SK-N-SH (cell line): Measurements from ENCODE around the gene SENP1. TPM values are rescaled to one million over a fixed set of nuclear protein-coding genes. Genes with fewer than 3 reads are reported as not detected.

Experiments used
- CTCF ChIA-PET: fragments of 300-600, 350-600 bp; formaldehyde crosslinking; extraction: SDS; loops from one replicate; lab custom pipeline; 2021; lab: Yijun Ruan, JAX
- POLR2A ChIA-PET: fragments of 350-600 bp; sonication (Branson Sonifier 250); formaldehyde crosslinking; extraction: SDS; loops from one replicate; lab custom pipeline; 2020; ENCODE audit warnings: antibody characterized with exemption, inconsistent platforms; lab: Yijun Ruan, JAX
- DNase-seq: peaks from one replicate; pipeline ENCODE4 v3.0.0; 2012
- H2AFZ ChIP-seq: fragments of 200-600 bp; sonication (generic); 2 replicates; pipeline ENCODE4 v1.8.1; 2016; ENCODE audit warnings: antibody characterized with exemption, mild to moderate bottlenecking, low read depth
- H3F3A ChIP-seq: fragments of 200-600 bp; sonication (generic); replicated peaks from 2 replicates; pipeline ENCODE3; 2016; ENCODE audit warnings: antibody characterized with exemption, mild to moderate bottlenecking; ENCODE audit not compliant: insufficient read depth
- H3K27ac ChIP-seq, 2 experiments: fragments of 200-500 bp in 1 of 2; fragments of 200-600 bp in 1 of 2; sonication (Bioruptor generic) in 1 of 2; sonication (generic), shearing (Covaris generic) in 1 of 2; 2 replicates each; pipeline versions ENCODE4 v1.5.1 to v1.6.1; 2014 to 2016; ENCODE audit warnings: low read depth in 2 of 2, inconsistent platforms in 1 of 2, low read length in 1 of 2, mild to moderate bottlenecking in 1 of 2, mixed read lengths in 1 of 2
- H3K27me3 ChIP-seq: fragments of 200-600 bp; sonication (generic), shearing (Covaris generic); 2 replicates; pipeline ENCODE4 v1.6.1; 2016; ENCODE audit warnings: mixed run types; ENCODE audit not compliant: insufficient read depth
- H3K36me3 ChIP-seq, 2 experiments: fragments of 200-500 bp in 1 of 2; fragments of 200-600 bp in 1 of 2; sonication (Bioruptor generic) in 1 of 2; sonication (generic) in 1 of 2; replicated peaks in 1 of 2; 2 replicates each; pipeline versions ENCODE3 to v1.5.1; 2014 to 2016; ENCODE audit warnings: low read length in 1 of 2, mild to moderate bottlenecking in 1 of 2; ENCODE audit not compliant: insufficient read depth in 2 of 2, control insufficient read depth in 1 of 2
- H3K4me1 ChIP-seq, 2 experiments: fragments of 200-500 bp in 1 of 2; fragments of 200-600 bp in 1 of 2; sonication (Bioruptor generic) in 1 of 2; sonication (generic), shearing (Covaris generic) in 1 of 2; 2 replicates each; pipeline versions ENCODE4 v1.5.1 to v1.6.1; 2014 to 2016; ENCODE audit warnings: low read depth in 1 of 2, low read length in 1 of 2, mixed run types in 1 of 2; ENCODE audit not compliant: insufficient read depth in 2 of 2, control insufficient read depth in 1 of 2
- H3K4me2 ChIP-seq: fragments of 200-600 bp; sonication (generic), shearing (Covaris generic); 2 replicates; pipeline ENCODE4 v1.6.1; 2017; ENCODE audit warnings: mixed run types
- H3K4me3 ChIP-seq, 2 experiments: fragments of 200-500 bp in 1 of 2; fragments of 200-600 bp in 1 of 2; sonication (Bioruptor generic) in 1 of 2; sonication (generic), shearing (Covaris generic) in 1 of 2; 2 replicates each; pipeline versions ENCODE4 v1.5.1 to v1.8.1; 2014 to 2016; ENCODE audit warnings: low read depth in 2 of 2, inconsistent platforms in 1 of 2, low read length in 1 of 2, mild to moderate bottlenecking in 1 of 2, mixed read lengths in 1 of 2, moderate library complexity in 1 of 2
- H3K79me2 ChIP-seq: fragments of 200-600 bp; sonication (generic); 2 replicates; pipeline ENCODE4 v1.8.1; 2017; ENCODE audit warnings: mild to moderate bottlenecking; ENCODE audit not compliant: insufficient read depth
- H3K9ac ChIP-seq: fragments of 200-600 bp; sonication (generic); 2 replicates; pipeline ENCODE4 v1.6.1; 2017; ENCODE audit warnings: mixed run types
- H3K9me2 ChIP-seq: fragments of 200-600 bp; sonication (generic); 2 replicates; pipeline ENCODE4 v1.6.1; 2017; ENCODE audit warnings: mixed run types
- H3K9me3 ChIP-seq: fragments of 200-600 bp; sonication (generic); 2 replicates; pipeline ENCODE4 v1.6.1; 2017; ENCODE audit warnings: mixed run types, mild to moderate bottlenecking, moderate library complexity
- H4K20me1 ChIP-seq: fragments of 200-600 bp; sonication (generic); 2 replicates; pipeline ENCODE4 v1.6.1; 2017; ENCODE audit warnings: mild to moderate bottlenecking, mixed run types; ENCODE audit not compliant: insufficient read depth
- CHD2 ChIP-seq: fragments of 150-350 bp; IDR thresholded peaks from 2 replicates; pipeline ENCODE4 v1.6.1; 2018; ENCODE audit warnings: low read length; ENCODE audit not compliant: partially characterized antibody
- ELF1 ChIP-seq: IDR thresholded peaks from 2 replicates; pipeline ENCODE4 v1.4.0; 2012
- EP300 ChIP-seq, 2 experiments: IDR thresholded peaks; 2 replicates each; pipeline versions ENCODE4 v1.4.0 to v1.6.1; 2012; ENCODE audit warnings: borderline replicate concordance in 1 of 2, low read depth in 1 of 2, low read length in 1 of 2
- EZH2phosphoT487 ChIP-seq: fragments of 200-600 bp; sonication (generic); IDR thresholded peaks from 2 replicates; pipeline ENCODE4 v1.6.1; 2017; ENCODE audit warnings: low read depth, mixed run types, mild to moderate bottlenecking, antibody characterized with exemption, moderate library complexity, borderline replicate concordance
- FOXJ3 ChIP-seq: sonication (generic); formaldehyde crosslinking; IDR thresholded peaks from 2 replicates; pipeline ENCODE4 v1.5.1; 2020; ENCODE audit warnings: mild to moderate bottlenecking, missing genetic modification reagents
- FOXM1 ChIP-seq: IDR thresholded peaks from 2 replicates; pipeline ENCODE4 v1.4.0; 2012; ENCODE audit warnings: low read depth, mild to moderate bottlenecking
- GABPA ChIP-seq: IDR thresholded peaks from 2 replicates; pipeline ENCODE4 v1.4.0; 2012; ENCODE audit warnings: low read depth, mild to moderate bottlenecking
- JUND ChIP-seq: IDR thresholded peaks from 2 replicates; pipeline ENCODE4 v1.4.0; 2012
- MAX ChIP-seq: IDR thresholded peaks from 2 replicates; pipeline ENCODE4 v1.4.0; 2012; ENCODE audit warnings: low read depth
- MEF2A ChIP-seq: IDR thresholded peaks from 2 replicates; pipeline ENCODE4 v1.4.0; 2012; ENCODE audit warnings: low read depth, borderline replicate concordance
- MXI1 ChIP-seq: IDR thresholded peaks from 2 replicates; pipeline ENCODE4 v1.6.1; 2012; ENCODE audit warnings: mild to moderate bottlenecking, low read depth, low read length, improper control_type of control experiment
- NFIC ChIP-seq: IDR thresholded peaks from 2 replicates; pipeline ENCODE4 v1.4.0; 2012; ENCODE audit warnings: borderline replicate concordance
- POLR2AphosphoS5 ChIP-seq: IDR thresholded peaks from 2 replicates; pipeline ENCODE4 v1.6.1; 2012; ENCODE audit warnings: low read depth, low read length
- RCOR1 ChIP-seq: fragments of 150-350 bp; IDR thresholded peaks from 2 replicates; pipeline ENCODE4 v1.6.1; 2017; ENCODE audit warnings: antibody characterized with exemption, low read length
- RFX5 ChIP-seq: IDR thresholded peaks from 2 replicates; pipeline ENCODE4 v1.6.1; 2012; ENCODE audit warnings: mild to moderate bottlenecking, improper control_type of control experiment, low read length
- RXRA ChIP-seq: IDR thresholded peaks from 2 replicates; pipeline ENCODE4 v1.4.0; 2012; ENCODE audit warnings: low read depth, mild to moderate bottlenecking, borderline replicate concordance
- TAF1 ChIP-seq: IDR thresholded peaks from 2 replicates; pipeline ENCODE4 v1.6.1; 2012; ENCODE audit warnings: low read depth, mild to moderate bottlenecking, low read length, moderate library complexity, borderline replicate concordance
- TEAD4 ChIP-seq: IDR thresholded peaks from 2 replicates; pipeline ENCODE4 v1.4.0; 2012; ENCODE audit warnings: mild to moderate bottlenecking, borderline replicate concordance; ENCODE audit not compliant: insufficient read depth
- USF2 ChIP-seq: fragments of 150-350 bp; IDR thresholded peaks from 2 replicates; pipeline ENCODE4 v1.6.1; 2017; ENCODE audit warnings: antibody characterized with exemption, low read length, low read depth, borderline replicate concordance
- YY1 ChIP-seq: IDR thresholded peaks from 2 replicates; pipeline ENCODE4 v1.4.0; 2012; ENCODE audit warnings: low read depth, mild to moderate bottlenecking
- ZBTB33 ChIP-seq: IDR thresholded peaks from 2 replicates; pipeline ENCODE4 v1.4.0; 2012; ENCODE audit warnings: low read depth, borderline replicate concordance
- WGBS: methylation state at CpG from one replicate; pipeline ENCODE4 v1.1.6; 2017; ENCODE audit warnings: low lambda C conversion rate; 5-methylcytosine and 5-hydroxymethylcytosine counted together
- polyA plus RNA-seq, 3 experiments: library from polyadenylated mRNA; depleted of rRNA; stranded (reverse); fragments of >200 nt; gene quantifications; 2 replicates each; pipeline ENCODE4 v1.2.3, GENCODE V29; 2012

Gene SENP1
- polyA plus RNA-seq, 1 of the 3 experiments (the other 2 are of a cell fraction) = 5.6 TPM

GRCh38 chr12:48151103-48151771 lies 45.4 kb upstream of the SENP1 start (continued):
- no peak for TF ChIP-seq EZH2phosphoT487
- TF ChIP-seq MXI1 = no peak

GRCh38 chr12:48145981-48146380 lies 40.1 kb upstream of the SENP1 start:
- peaks cover 34 to 86% of the 10 kb centered on the region in 2 experiments for H3K36me3 ChIP-seq
- no peaks in the 10 kb centered on the region for H4K20me1 ChIP-seq
- no peaks in the 10 kb centered on the region; a peak in 1 of 4 replicates for H3K4me1 ChIP-seq
- H3K4me3 ChIP-seq = no peak overlapping the region
- no peaks in the 10 kb centered on the region for H3F3A ChIP-seq
- DNase-seq = no peak
- no peaks in the 10 kb centered on the region for H3K9me2 ChIP-seq
- H2AFZ ChIP-seq = no peak overlapping the region
- WGBS = 72% methylated on average over 1 of the region's 1 CpG
- no peak overlapping the region for H3K27ac ChIP-seq
- CTCF ChIA-PET = interaction anchor here (0.9 to 1.0 kb wide), 3 partner anchors 12 to 275 kb away, joined by 3 read pairs; partner anchors contain the start of gene ASB8
- H3K79me2 ChIP-seq = no peaks in the 10 kb centered on the region
- no peak overlapping the region for H3K4me2 ChIP-seq
- H3K9ac ChIP-seq = no peak overlapping the region
- H3K9me3 ChIP-seq = no peaks in the 10 kb centered on the region
- POLR2A ChIA-PET = no interaction called here
- H3K27me3 ChIP-seq = no peaks in the 10 kb centered on the region
- TF ChIP-seq FOXJ3 (no peak), CHD2 (no peak), USF2 (no peak), FOXM1 (no peak), POLR2AphosphoS5 (no peak), ELF1 (no peak), RFX5 (no peak), RCOR1 (no peak), YY1 (no peak)

DNA sequence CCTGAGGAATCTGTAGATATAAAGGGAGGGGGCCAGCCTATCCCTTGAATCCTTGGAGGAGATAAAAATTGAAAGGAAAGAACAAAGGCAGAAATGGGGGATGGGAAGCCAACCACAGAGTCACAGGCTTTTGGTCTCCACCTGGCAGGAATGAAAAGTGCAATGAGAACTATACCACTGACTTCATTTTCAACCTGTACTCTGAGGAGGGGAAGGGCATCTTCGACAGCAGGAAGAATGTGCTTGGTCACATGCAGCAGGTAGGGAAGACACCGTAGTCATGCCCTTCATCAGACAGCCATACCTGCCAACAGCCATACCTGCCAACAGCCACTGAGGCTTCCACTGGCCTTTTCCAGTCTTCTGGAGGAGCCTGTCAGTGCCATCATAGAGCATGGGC lies 38.0 kb upstream of the SENP1 start:
- WGBS = no CpG with 5 or more reads among the region's 2 CpGs
- Histone ChIP-seq H3K9me2 (no peaks in the 10 kb centered on the region), H4K20me1 (no peaks in the 10 kb centered on the region), H3K79me2 (no peaks in the 10 kb centered on the region), H3K9ac (no peak overlapping the region), H3K4me1 (no peaks in the 10 kb centered on the region; a peak in 1 of 4 replicates), H3K27ac (no peak overlapping the region), H3K9me3 (no peaks in the 10 kb centered on the region), H3K27me3 (no peaks in the 10 kb centered on the region), H3K4me3 (no peak overlapping the region; a peak in 1 of 4 replicates), H3K36me3 (peaks cover 27 to 85% of the 10 kb centered on the region in 2 experiments), H3K4me2 (no peak overlapping the region), H3F3A (no peaks in the 10 kb centered on the region), H2AFZ (no peak overlapping the region)
- CTCF ChIA-PET = interaction anchor here (1.2 to 1.4 kb wide), 3 partner anchors 12 to 402 kb away, joined by 3 to 4 read pairs (median 3); no protein-coding TSS in a partner anchor
- POLR2A ChIA-PET = no interaction called here
- no peak for DNase-seq
- no peak for TF ChIP-seq EP300 (IDR thresholded peaks at IDR 0.05; ENCODE audit: borderline replicate concordance in 1 of 2, low read depth in 1 of 2, low read length in 1 of 2)
- TF ChIP-seq CHD2 = no peak
- TF ChIP-seq GABPA = no peak
- no peak for TF ChIP-seq JUND
- no peak for TF ChIP-seq NFIC
- no peak for TF ChIP-seq TAF1
- TF ChIP-seq ZBTB33 = no peak
- no peak for TF ChIP-seq RFX5
- TF ChIP-seq ELF1 = no peak
- TF ChIP-seq TEAD4 = no peak
- TF ChIP-seq MEF2A = no peak
- TF ChIP-seq RXRA = no peak
- no peak for TF ChIP-seq FOXJ3
- no peak for TF ChIP-seq MAX
